ENCODE data around the gene CFAP47.
"Not testable (repeated sequence)": the region's sequence is repeated elsewhere in the genome, so short reads cannot be mapped to it uniquely, and the experiment has no call there.

DNA sequence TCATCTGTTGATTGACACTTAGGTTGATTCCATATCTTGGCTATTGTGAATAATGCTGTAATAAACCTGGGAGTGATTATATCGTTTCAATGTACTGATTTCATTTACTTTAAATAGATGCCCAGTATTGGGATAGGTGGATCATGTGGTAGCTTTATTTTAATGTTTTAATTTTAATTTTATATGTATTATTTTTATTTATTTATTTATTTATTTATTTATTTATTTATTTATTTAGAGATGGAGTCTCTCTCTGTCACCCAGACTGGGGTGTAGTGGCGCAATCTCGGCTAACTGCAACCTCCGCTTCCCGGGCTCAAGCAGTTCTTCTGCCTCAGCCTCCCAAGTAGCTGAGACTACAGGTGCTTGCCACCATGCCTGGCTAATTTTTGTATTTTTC lies 155.5 kb downstream of the CFAP47 start:
- TF ChIP-seq, protein P1, sequence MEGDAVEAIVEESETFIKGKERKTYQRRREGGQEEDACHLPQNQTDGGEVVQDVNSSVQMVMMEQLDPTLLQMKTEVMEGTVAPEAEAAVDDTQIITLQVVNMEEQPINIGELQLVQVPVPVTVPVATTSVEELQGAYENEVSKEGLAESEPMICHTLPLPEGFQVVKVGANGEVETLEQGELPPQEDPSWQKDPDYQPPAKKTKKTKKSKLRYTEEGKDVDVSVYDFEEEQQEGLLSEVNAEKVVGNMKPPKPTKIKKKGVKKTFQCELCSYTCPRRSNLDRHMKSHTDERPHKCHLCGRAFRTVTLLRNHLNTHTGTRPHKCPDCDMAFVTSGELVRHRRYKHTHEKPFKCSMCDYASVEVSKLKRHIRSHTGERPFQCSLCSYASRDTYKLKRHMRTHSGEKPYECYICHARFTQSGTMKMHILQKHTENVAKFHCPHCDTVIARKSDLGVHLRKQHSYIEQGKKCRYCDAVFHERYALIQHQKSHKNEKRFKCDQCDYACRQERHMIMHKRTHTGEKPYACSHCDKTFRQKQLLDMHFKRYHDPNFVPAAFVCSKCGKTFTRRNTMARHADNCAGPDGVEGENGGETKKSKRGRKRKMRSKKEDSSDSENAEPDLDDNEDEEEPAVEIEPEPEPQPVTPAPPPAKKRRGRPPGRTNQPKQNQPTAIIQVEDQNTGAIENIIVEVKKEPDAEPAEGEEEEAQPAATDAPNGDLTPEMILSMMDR (IDR thresholded peaks at IDR 0.05 in 8 of 11, conservative IDR thresholded peaks at IDR 0.05 in 3 of 11), result not testable (repeated sequence)
- TF ChIP-seq POLR2AphosphoS5 (IDR thresholded peaks at IDR 0.05), result not testable (repeated sequence)

All from spleen (tissue), 7 donors.